Neural progenitor cell (in vitro differentiated cells): ENCODE measurements around the gene PPP1R27.

Experiments used
- EZH2phosphoT487 ChIP-seq: fragments of 200-600 bp; sonication (generic); IDR thresholded peaks from 2 replicates; pipeline ENCODE4 v1.6.1; 2017; ENCODE audit warnings: antibody characterized with exemption
- TF ChIP-seq, protein P1 (sequence below): fragments of 200-600 bp; sonication (generic); IDR thresholded peaks from 2 replicates; pipeline ENCODE4 v1.5.1; 2017; ENCODE audit warnings: antibody characterized with exemption, mild to moderate bottlenecking

- TF ChIP-seq, protein P1, sequence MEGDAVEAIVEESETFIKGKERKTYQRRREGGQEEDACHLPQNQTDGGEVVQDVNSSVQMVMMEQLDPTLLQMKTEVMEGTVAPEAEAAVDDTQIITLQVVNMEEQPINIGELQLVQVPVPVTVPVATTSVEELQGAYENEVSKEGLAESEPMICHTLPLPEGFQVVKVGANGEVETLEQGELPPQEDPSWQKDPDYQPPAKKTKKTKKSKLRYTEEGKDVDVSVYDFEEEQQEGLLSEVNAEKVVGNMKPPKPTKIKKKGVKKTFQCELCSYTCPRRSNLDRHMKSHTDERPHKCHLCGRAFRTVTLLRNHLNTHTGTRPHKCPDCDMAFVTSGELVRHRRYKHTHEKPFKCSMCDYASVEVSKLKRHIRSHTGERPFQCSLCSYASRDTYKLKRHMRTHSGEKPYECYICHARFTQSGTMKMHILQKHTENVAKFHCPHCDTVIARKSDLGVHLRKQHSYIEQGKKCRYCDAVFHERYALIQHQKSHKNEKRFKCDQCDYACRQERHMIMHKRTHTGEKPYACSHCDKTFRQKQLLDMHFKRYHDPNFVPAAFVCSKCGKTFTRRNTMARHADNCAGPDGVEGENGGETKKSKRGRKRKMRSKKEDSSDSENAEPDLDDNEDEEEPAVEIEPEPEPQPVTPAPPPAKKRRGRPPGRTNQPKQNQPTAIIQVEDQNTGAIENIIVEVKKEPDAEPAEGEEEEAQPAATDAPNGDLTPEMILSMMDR = no peak
- TF ChIP-seq EZH2phosphoT487 = no peak
These were observed 10.9 kb downstream of the PPP1R27 start for GRCh38 chr17:81823820-81824550.
